Fibroblast of gingiva (primary cell): Measurements from ENCODE around the gene ZBTB1.

Source experiments
- DNase-seq: peaks from one replicate; pipeline ENCODE4 v3.0.0-alpha.2; 2011; ENCODE audit warnings: low read depth

ZBTB1 gene

GRCh38 chr14:64504310-64504896, at the start of gene ZBTB1:
Gene ZBTB1, plus strand, starts transcription at chr14:64504770. Its CDS starts 16,735 bp downstream, at chr14:64521505.
- peak; percentile 95 for DNase-seq

GRCh38 chr14:64459405-64460136, 45.0 kb upstream of the ZBTB1 start:
- DNase-seq, result peak; percentile 68

GRCh38 chr14:64461221-64461620, 43.3 kb upstream of the ZBTB1 start:
- DNase-seq, result no peak

- no peak for DNase-seq
Measured at GRCh38 chr14:64463195-64463594, 41.4 kb upstream of the ZBTB1 start.

- no peak for DNase-seq
Measured at GRCh38 chr14:64463873-64464272, 40.7 kb upstream of the ZBTB1 start.

- no peak for DNase-seq
Measured at GRCh38 chr14:64464651-64465050, 39.9 kb upstream of the ZBTB1 start.

GRCh38 chr14:64465191-64465822, 39.3 kb upstream of the ZBTB1 start, which contains the start of gene AKAP5:
Gene AKAP5, plus strand, starts transcription at chr14:64465499. Its CDS starts 2,896 bp downstream, at chr14:64468395.
- no peak for DNase-seq

- peak; percentile 34 for DNase-seq
Measured at GRCh38 chr14:64465831-64466554, 38.6 kb upstream of the ZBTB1 start.

GRCh38 chr14:64467101-64467500, 37.5 kb upstream of the ZBTB1 start:
- peak; percentile 17 for DNase-seq

- DNase-seq, result no peak
Measured at GRCh38 chr14:64467566-64467965, 37.0 kb upstream of the ZBTB1 start.

- no peak for DNase-seq
Measured at GRCh38 chr14:64468451-64468850, 36.1 kb upstream of the ZBTB1 start.

- no peak for DNase-seq
Measured at GRCh38 chr14:64474041-64474440, 30.5 kb upstream of the ZBTB1 start.

GRCh38 chr14:64474698-64475097, 29.9 kb upstream of the ZBTB1 start:
- no peak for DNase-seq

- no peak for DNase-seq
Measured at GRCh38 chr14:64475585-64476273, 28.8 kb upstream of the ZBTB1 start.

- DNase-seq, result no peak
Measured at GRCh38 chr14:64476438-64476837, 28.1 kb upstream of the ZBTB1 start.

GRCh38 chr14:64478634-64479250, 25.8 kb upstream of the ZBTB1 start:
- DNase-seq, result no peak

- DNase-seq, result no peak
Measured at GRCh38 chr14:64488590-64489099, 15.9 kb upstream of the ZBTB1 start.

GRCh38 chr14:64491637-64492036, 12.9 kb upstream of the ZBTB1 start:
- no peak for DNase-seq

- no peak for DNase-seq
Measured at GRCh38 chr14:64493455-64493854, 11.1 kb upstream of the ZBTB1 start.

GRCh38 chr14:64495252-64495651, 9.3 kb upstream of the ZBTB1 start:
- no peak for DNase-seq

GRCh38 chr14:64496764-64497163, 7.8 kb upstream of the ZBTB1 start:
- no peak for DNase-seq
